HCT116 (cell line): ENCODE data around the gene STX2. TPM values are rescaled to one million over a fixed set of nuclear protein-coding genes. Genes with fewer than 3 reads are reported as not detected.

Experiments used
- ATAC-seq: fragments of 200-7000 bp; cut with Tn5 transposase; 2 replicates; pipeline ENCODE4 v1.9.1; 2020; ENCODE audit warnings: mild to moderate bottlenecking, moderate library complexity
- BruUV-seq: library from RNA; stranded (reverse); fragments of 400-500 nt; replicated peaks from 2 replicates; lab custom pipeline; 2021; lab: Mats Ljungman, UMichigan
- CTCF ChIA-PET: fragments of 300-600 bp; sonication (Branson Sonifier 250); formaldehyde crosslinking; loops from one replicate; lab custom pipeline; 2021; ENCODE audit warnings: antibody characterized with exemption; lab: Charles Lee
- POLR2A ChIA-PET: fragments of 300-600, 350-600 bp; sonication (Branson Sonifier 250); formaldehyde crosslinking; loops from one replicate; lab custom pipeline; 2021; ENCODE audit warnings: antibody characterized with exemption; lab: Charles Lee
- RAD21 ChIA-PET, 2 experiments: fragments of 300-600 bp; sonication (Branson Sonifier 250); formaldehyde crosslinking; loops; one replicate each; lab custom pipeline; 2023; ENCODE audit warnings: low total read pairs in 2 of 2; ENCODE audit not compliant: uncharacterized antibody in 2 of 2, unreplicated experiment in 2 of 2, low non-redundant PET in 1 of 2; lab: Charles Lee
- DNase-seq: peaks from one replicate; pipeline ENCODE4 v3.0.0-alpha.2; 2010; ENCODE audit warnings: low read depth, low spot score
- H2AFZ ChIP-seq: fragments of 200-600 bp; shearing (Covaris generic), sonication (generic); 2 replicates; pipeline ENCODE4 v1.6.1; 2017; ENCODE audit warnings: low read depth, mixed run types, mixed read lengths, antibody characterized with exemption, low read length; ENCODE audit not compliant: poor library complexity, severe bottlenecking
- H3K27ac ChIP-seq: 2 replicates; pipeline ENCODE4 v1.5.1; 2012; ENCODE audit warnings: low read depth, low read length
- H3K27me3 ChIP-seq: fragments of 200-600 bp; sonication (generic); 2 replicates; pipeline ENCODE4 v1.6.1; 2016; ENCODE audit warnings: mixed run types, low read length, mixed read lengths; ENCODE audit not compliant: insufficient read depth
- H3K36me3 ChIP-seq, 2 experiments: fragments of 200-500 bp in 1 of 2; fragments of 200-600 bp in 1 of 2; sonication (Bioruptor generic) in 1 of 2; sonication (generic) in 1 of 2; 2 replicates each; pipeline versions ENCODE4 v1.5.1 to v1.6.1; 2014 to 2016; ENCODE audit warnings: low read length in 2 of 2, inconsistent platforms in 1 of 2, mixed read lengths in 1 of 2, mixed run types in 1 of 2; ENCODE audit not compliant: insufficient read depth in 2 of 2, control insufficient read depth in 1 of 2
- H3K4me1 ChIP-seq, 2 experiments: fragments of 200-600 bp in 1 of 2; sonication (generic) in 1 of 2; 2 replicates each; pipeline versions ENCODE4 v1.5.1 to v1.6.1; 2012 to 2017; ENCODE audit warnings: low read length in 2 of 2, inconsistent platforms in 1 of 2, mild to moderate bottlenecking in 1 of 2, mixed read lengths in 1 of 2, mixed run types in 1 of 2, moderate library complexity in 1 of 2; ENCODE audit not compliant: insufficient read depth in 2 of 2, control insufficient read depth in 1 of 2
- H3K4me2 ChIP-seq: fragments of 200-600 bp; sonication (generic); 2 replicates; pipeline ENCODE4 v1.6.1; 2017; ENCODE audit warnings: mixed run types, low read length, mixed read lengths
- H3K4me3 ChIP-seq, 2 experiments: fragments of 200-600 bp in 1 of 2; sonication (generic) in 1 of 2; replicated peaks in 1 of 2; 2 replicates each; pipeline ENCODE4 v1.5.1; 2011 to 2016; ENCODE audit warnings: low read length in 2 of 2, control low read depth in 1 of 2, low read depth in 1 of 2, mild to moderate bottlenecking in 1 of 2, mixed read lengths in 1 of 2, mixed run types in 1 of 2
- H3K79me2 ChIP-seq: fragments of 200-600 bp; sonication (generic); 2 replicates; pipeline ENCODE4 v1.6.1; 2017; ENCODE audit warnings: mild to moderate bottlenecking, mixed run types, low read length, moderate library complexity, mixed read lengths; ENCODE audit not compliant: insufficient read depth
- H3K9ac ChIP-seq: fragments of 200-600 bp; sonication (generic); 2 replicates; pipeline ENCODE4 v1.6.1; 2016; ENCODE audit warnings: low read length, mixed read lengths
- H3K9me2 ChIP-seq: fragments of 200-600 bp; sonication (generic), shearing (Covaris generic); 2 replicates; pipeline ENCODE4 v1.6.1; 2017; ENCODE audit warnings: mixed run types, mild to moderate bottlenecking, moderate library complexity; ENCODE audit not compliant: insufficient read depth
- H3K9me3 ChIP-seq, 2 experiments: fragments of 200-500 bp in 1 of 2; fragments of 200-600 bp in 1 of 2; sonication (Bioruptor generic) in 1 of 2; sonication (generic) in 1 of 2; 2 replicates each; pipeline ENCODE4 v1.6.1; 2014 to 2017; ENCODE audit warnings: low read length in 2 of 2, mixed read lengths in 2 of 2, inconsistent platforms in 1 of 2, low read depth in 1 of 2, mild to moderate bottlenecking in 1 of 2, mixed run types in 1 of 2, moderate library complexity in 1 of 2; ENCODE audit not compliant: control insufficient read depth in 1 of 2, insufficient read depth in 1 of 2
- H4K20me1 ChIP-seq: fragments of 200-600 bp; sonication (generic), shearing (Covaris generic); 2 replicates; pipeline ENCODE4 v1.6.1; 2017; ENCODE audit warnings: mixed run types, mild to moderate bottlenecking, moderate library complexity; ENCODE audit not compliant: insufficient read depth
- ATF3 ChIP-seq: IDR thresholded peaks from 2 replicates; pipeline ENCODE4 v1.6.1; 2012
- CBX3 ChIP-seq: IDR thresholded peaks from 2 replicates; pipeline ENCODE4 v1.6.1; 2012; ENCODE audit warnings: low read depth
- CEBPB ChIP-seq: IDR thresholded peaks from 2 replicates; pipeline ENCODE4 v1.6.1; 2012; ENCODE audit warnings: low read depth
- EGR1 ChIP-seq: IDR thresholded peaks from 2 replicates; pipeline ENCODE4 v1.6.1; 2012; ENCODE audit warnings: low read depth
- ELF1 ChIP-seq: IDR thresholded peaks from 2 replicates; pipeline ENCODE4 v1.6.1; 2012; ENCODE audit warnings: low read depth, borderline replicate concordance
- FOSL1 ChIP-seq: IDR thresholded peaks from 2 replicates; pipeline ENCODE4 v1.6.1; 2012; ENCODE audit warnings: low read depth
- JUND ChIP-seq: IDR thresholded peaks from 2 replicates; pipeline ENCODE4 v1.6.1; 2012
- POLR2A ChIP-seq: IDR thresholded peaks from 2 replicates; pipeline ENCODE4 v1.7.0; 2011; ENCODE audit warnings: borderline replicate concordance; ENCODE audit not compliant: insufficient read depth, insufficient read length; ENCODE audit errors: extremely low read depth
- POLR2AphosphoS5 ChIP-seq: IDR thresholded peaks from 2 replicates; pipeline ENCODE4 v1.6.1; 2011; ENCODE audit warnings: mild to moderate bottlenecking, low read depth, low read length, moderate library complexity
- SIN3A ChIP-seq: IDR thresholded peaks from 2 replicates; pipeline ENCODE4 v1.6.1; 2012; ENCODE audit warnings: low read depth
- SP1 ChIP-seq: IDR thresholded peaks from 2 replicates; pipeline ENCODE4 v1.6.1; 2012; ENCODE audit warnings: low read depth
- SRF ChIP-seq: IDR thresholded peaks from 2 replicates; pipeline ENCODE4 v1.6.1; 2012; ENCODE audit warnings: low read depth
- TCF7L2 ChIP-seq: IDR thresholded peaks from 2 replicates; pipeline ENCODE4 v1.7.0; 2011; ENCODE audit warnings: borderline replicate concordance, inconsistent platforms; ENCODE audit not compliant: insufficient read depth, insufficient read length; ENCODE audit errors: extremely low read depth
- YY1 ChIP-seq: IDR thresholded peaks from 2 replicates; pipeline ENCODE4 v1.6.1; 2011; ENCODE audit warnings: low read length, low read depth, moderate library complexity, mild to moderate bottlenecking; ENCODE audit not compliant: insufficient replicate concordance; ENCODE audit errors: extremely low read depth
- ZFX ChIP-seq: fragments of 450-650 bp; IDR thresholded peaks from 2 replicates; pipeline ENCODE4 v1.6.1; 2017
- ZNF274 ChIP-seq: fragments of 200-500 bp; sonication (Bioruptor generic); IDR thresholded peaks from 2 replicates; pipeline ENCODE4 v1.6.1; 2014; ENCODE audit warnings: mild to moderate bottlenecking, low read depth, low read length, inconsistent platforms
- intact Hi-C: fragments of 100-400 bp; cut with micrococcal nuclease; formaldehyde crosslinking; loops from 2 replicates; pipeline ENCODE4 v1.10.0; 2022
- total RNA-seq: library from RNA; stranded (reverse); gene quantifications from one replicate; pipeline ENCODE4 v1.2.1, GENCODE V29; 2021; ENCODE audit not compliant: unreplicated experiment
- TF ChIP-seq, protein P1 (sequence below), 3 experiments: fragments of 200-600 bp in 1 of 3; sonication (generic) in 1 of 3; IDR thresholded peaks in 2 of 3; conservative IDR thresholded peaks in 1 of 3; 2 replicates each; pipeline ENCODE4 v1.5.1; 2012 to 2017; ENCODE audit warnings: low read depth in 2 of 3, low read length in 2 of 3, antibody characterized with exemption in 1 of 3, borderline replicate concordance in 1 of 3, control low read depth in 1 of 3, mild to moderate bottlenecking in 1 of 3, mixed read lengths in 1 of 3, mixed run types in 1 of 3, moderate library complexity in 1 of 3; ENCODE audit not compliant: insufficient read depth in 1 of 3
- TF ChIP-seq, protein P2 (sequence below): IDR thresholded peaks from 2 replicates; pipeline ENCODE4 v1.6.1; 2012

Gene STX2
- total RNA-seq, 1 experiment from 2014 or later, result 19.2 TPM

- DNase-seq, result no peak
- no TSS peak for BruUV-seq
- RAD21 ChIA-PET, result no interaction called here
- H3K4me1 ChIP-seq, result peaks cover 0 to 4% of the 10 kb centered on the region in 2 experiments; a peak in 1 of 4 replicates
- ATAC-seq, result no peak
- no peak for TF ChIP-seq YY1
- TF ChIP-seq JUND, result no peak
- no peak for TF ChIP-seq ZNF274
- no peak for TF ChIP-seq CBX3
- TF ChIP-seq SIN3A, result no peak
- no peak for TF ChIP-seq ATF3
- TF ChIP-seq TCF7L2, result no peak
- no peak for TF ChIP-seq ZFX
- TF ChIP-seq SP1, result no peak
- TF ChIP-seq EGR1, result no peak
- no peak overlapping the region for H2AFZ ChIP-seq
- H3K4me2 ChIP-seq, result no peak overlapping the region
- POLR2A ChIA-PET, result no interaction called here
- H3K4me3 ChIP-seq, result no peak overlapping the region
- CTCF ChIA-PET, result no interaction called here
- peaks cover 4 to 14% of the 10 kb centered on the region in 2 experiments; a peak in 3 of 4 replicates for H3K36me3 ChIP-seq
- no peaks in the 10 kb centered on the region for H4K20me1 ChIP-seq
- no peaks in the 10 kb centered on the region for H3K9me3 ChIP-seq
- no peak overlapping the region for H3K27ac ChIP-seq
- no peaks in the 10 kb centered on the region for H3K27me3 ChIP-seq
- H3K9me2 ChIP-seq, result no peaks in the 10 kb centered on the region
- intact Hi-C loops, result no loop called here
- no peak overlapping the region for H3K9ac ChIP-seq
- no peaks in the 10 kb centered on the region for H3K79me2 ChIP-seq
These were observed 31.7 kb downstream of the STX2 start for GRCh38 chr12:130807309-130807708.

GRCh38 chr12:130806574-130806973 is 32.5 kb downstream of the STX2 start:
- intact Hi-C loops, result no loop called here
- Histone ChIP-seq H2AFZ (no peak overlapping the region), H3K36me3 (peaks cover 4 to 14% of the 10 kb centered on the region in 2 experiments; a peak in 2 of 4 replicates), H3K9me3 (no peaks in the 10 kb centered on the region), H3K9me2 (no peaks in the 10 kb centered on the region), H3K4me2 (no peak overlapping the region), H3K9ac (no peak overlapping the region), H4K20me1 (no peaks in the 10 kb centered on the region), H3K4me1 (peaks cover 0 to 4% of the 10 kb centered on the region in 2 experiments; a peak in 1 of 4 replicates), H3K4me3 (no peak overlapping the region), H3K79me2 (no peaks in the 10 kb centered on the region), H3K27me3 (no peaks in the 10 kb centered on the region), H3K27ac (no peak overlapping the region)
- POLR2A ChIA-PET, result no interaction called here
- CTCF ChIA-PET, result no interaction called here
- DNase-seq (no peak), ATAC-seq (no peak)
- BruUV-seq, result no TSS peak
- RAD21 ChIA-PET, result no interaction called here
- TF ChIP-seq, protein P1, sequence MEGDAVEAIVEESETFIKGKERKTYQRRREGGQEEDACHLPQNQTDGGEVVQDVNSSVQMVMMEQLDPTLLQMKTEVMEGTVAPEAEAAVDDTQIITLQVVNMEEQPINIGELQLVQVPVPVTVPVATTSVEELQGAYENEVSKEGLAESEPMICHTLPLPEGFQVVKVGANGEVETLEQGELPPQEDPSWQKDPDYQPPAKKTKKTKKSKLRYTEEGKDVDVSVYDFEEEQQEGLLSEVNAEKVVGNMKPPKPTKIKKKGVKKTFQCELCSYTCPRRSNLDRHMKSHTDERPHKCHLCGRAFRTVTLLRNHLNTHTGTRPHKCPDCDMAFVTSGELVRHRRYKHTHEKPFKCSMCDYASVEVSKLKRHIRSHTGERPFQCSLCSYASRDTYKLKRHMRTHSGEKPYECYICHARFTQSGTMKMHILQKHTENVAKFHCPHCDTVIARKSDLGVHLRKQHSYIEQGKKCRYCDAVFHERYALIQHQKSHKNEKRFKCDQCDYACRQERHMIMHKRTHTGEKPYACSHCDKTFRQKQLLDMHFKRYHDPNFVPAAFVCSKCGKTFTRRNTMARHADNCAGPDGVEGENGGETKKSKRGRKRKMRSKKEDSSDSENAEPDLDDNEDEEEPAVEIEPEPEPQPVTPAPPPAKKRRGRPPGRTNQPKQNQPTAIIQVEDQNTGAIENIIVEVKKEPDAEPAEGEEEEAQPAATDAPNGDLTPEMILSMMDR (IDR thresholded peaks at IDR 0.05 in 2 of 3, conservative IDR thresholded peaks at IDR 0.05 in 1 of 3; ENCODE audit: borderline replicate concordance in 1 of 3, insufficient read depth in 1 of 3, low read depth in 2 of 3, low read length in 2 of 3), result no peak
- TF ChIP-seq EGR1, result no peak
- TF ChIP-seq FOSL1, result no peak
- no peak for TF ChIP-seq ELF1
- TF ChIP-seq POLR2A, result no peak
- TF ChIP-seq ZNF274, result no peak
- no peak for TF ChIP-seq SRF
- TF ChIP-seq CEBPB, result no peak
- TF ChIP-seq CBX3, result no peak
- no peak for TF ChIP-seq YY1
- TF ChIP-seq JUND, result no peak
- TF ChIP-seq, protein P2, sequence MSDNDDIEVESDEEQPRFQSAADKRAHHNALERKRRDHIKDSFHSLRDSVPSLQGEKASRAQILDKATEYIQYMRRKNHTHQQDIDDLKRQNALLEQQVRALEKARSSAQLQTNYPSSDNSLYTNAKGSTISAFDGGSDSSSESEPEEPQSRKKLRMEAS, result no peak
- TF ChIP-seq TCF7L2, result no peak
- no peak for TF ChIP-seq POLR2AphosphoS5
